KG1 (cell line): ENCODE data around the gene SDSL.

Source experiments
- DNase-seq: peaks from one replicate; lab custom pipeline; 2025; lab: John Stamatoyannopoulos, UW

SDSL gene, protein sequence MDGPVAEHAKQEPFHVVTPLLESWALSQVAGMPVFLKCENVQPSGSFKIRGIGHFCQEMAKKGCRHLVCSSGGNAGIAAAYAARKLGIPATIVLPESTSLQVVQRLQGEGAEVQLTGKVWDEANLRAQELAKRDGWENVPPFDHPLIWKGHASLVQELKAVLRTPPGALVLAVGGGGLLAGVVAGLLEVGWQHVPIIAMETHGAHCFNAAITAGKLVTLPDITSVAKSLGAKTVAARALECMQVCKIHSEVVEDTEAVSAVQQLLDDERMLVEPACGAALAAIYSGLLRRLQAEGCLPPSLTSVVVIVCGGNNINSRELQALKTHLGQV

DNA sequence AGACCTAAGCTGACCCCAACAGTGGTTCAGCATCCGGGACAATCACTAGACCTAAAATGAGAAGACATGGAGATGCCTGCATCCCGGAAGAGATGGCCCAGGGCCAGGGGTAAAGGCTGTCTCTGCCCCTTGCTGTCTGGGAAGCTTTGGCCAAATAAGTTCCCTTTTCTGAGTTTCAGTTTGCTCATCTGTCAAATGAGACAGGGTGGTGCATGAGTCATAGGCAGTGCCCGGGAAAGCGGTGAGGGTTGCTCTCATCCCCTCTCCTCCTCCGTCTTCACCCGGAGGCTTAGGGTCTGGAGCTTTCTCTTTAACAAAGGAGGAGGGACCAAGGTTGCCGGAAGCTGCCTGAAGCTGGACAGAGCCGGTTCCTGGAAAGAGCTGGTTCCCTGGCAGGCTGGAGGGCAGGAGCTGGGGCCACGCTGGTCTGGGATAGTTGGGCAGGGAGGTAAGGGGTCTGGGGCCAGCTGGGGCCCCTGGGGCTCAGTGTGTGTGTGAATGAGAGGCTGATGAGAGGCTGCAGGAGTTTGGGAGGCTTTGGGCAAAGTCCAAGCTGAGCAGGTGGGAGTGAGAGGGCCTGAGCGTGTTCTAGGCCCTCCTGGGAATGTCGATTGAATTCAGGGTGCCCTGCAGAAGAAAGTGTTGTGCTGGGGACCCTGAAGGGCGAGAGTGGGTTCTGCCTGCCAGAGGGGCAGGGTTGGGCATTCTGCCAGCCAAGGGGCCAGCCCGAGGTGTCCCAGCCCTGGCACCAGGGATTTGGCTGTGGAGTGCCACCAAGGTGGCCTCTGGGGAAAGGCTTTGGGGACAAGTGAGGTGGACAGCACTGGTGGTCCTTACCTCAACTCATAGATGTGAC, at the start of gene SDSL:
SDSL (plus strand) TSS at position 351 of the 856 bp plus-strand sequence. CDS start 5,603 bp downstream, outside the sequence.
- DNase-seq, result peak; percentile 62

DNA sequence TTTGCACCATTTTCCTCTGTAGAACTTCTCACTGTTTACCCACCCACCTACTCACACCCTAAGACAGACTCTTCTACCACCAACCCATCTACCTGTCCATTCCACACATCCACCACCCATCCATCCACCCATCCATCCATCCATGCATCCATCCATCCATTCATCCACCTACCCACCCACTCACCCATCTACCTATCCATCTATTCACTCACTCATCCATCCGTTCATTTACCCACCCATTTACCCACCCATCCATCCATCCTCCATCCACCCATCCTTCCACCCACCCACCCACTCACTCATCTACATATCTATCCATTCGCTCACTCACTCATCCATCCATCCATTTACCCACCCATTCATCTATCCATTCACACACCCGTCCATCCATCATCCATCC, 48.7 kb upstream of the SDSL start:
- no peak for DNase-seq

DNA sequence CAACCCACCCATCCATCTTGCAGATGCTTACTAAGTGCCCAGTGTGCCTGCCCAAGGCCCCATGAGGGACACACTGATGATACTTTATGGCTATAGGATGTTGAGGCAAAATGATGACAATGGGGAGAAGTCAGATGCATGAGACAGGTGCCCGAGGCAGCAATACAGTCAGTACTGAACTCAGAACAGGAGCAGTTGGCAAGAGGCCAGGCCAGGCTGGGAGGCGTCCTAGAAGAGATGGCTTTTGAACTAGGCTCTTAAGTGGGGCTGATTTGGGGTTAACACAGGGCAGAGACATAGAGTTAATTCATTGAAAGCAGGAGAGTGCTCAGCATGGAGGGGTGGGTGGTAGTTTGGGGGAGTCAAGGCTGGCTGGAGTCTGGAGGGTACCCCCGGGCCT, 48.2 kb upstream of the SDSL start:
- DNase-seq, result no peak

DNA sequence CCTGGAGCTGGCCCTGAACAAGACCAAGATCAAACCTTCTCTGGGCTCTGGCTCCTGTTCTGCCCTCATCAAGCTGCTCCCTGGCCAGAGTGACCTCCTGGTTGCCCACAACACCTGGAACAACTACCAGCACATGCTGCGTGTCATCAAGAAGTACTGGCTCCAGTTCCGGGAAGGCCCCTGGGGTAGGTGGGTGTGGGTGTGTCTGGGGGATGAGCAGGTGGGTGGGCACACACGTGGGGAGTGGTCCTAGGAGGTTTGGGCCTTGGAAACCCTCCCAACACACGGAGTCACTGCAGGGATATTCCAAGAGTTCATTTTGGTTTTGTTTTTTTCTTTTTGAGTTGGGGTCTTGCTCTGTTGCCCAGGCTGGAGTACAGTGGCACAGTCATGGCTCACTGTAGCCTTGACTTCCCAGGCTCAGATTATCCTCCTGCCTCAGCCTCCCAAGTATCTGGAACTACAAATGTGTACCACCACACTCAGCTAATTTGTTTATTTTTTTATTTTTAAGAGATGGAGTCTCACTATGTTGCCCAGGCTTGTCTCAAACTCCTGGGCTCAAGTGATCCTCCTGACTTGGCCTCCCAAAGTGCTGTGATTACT, 47.3 kb upstream of the SDSL start:
- no peak for DNase-seq

DNA sequence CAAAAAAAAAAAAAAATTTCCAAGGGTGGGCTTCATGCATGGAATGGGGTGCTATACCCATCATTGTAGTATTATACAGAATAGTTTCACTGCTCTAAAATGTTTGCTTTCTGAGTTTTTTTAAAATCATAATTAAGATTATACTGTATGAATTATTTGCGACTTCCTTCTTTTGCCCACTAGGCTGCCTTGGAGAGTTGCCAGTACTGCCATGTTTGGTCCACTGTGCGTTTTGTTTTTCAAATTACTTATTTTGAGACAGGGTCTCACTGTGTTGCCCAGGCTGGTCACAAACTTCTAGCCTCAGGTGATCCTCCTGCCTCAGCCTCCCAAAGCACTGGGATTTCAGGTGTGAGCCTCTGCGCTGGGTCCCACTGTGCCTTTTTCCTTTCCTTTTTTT, 43.9 kb upstream of the SDSL start:
- no peak for DNase-seq

DNA sequence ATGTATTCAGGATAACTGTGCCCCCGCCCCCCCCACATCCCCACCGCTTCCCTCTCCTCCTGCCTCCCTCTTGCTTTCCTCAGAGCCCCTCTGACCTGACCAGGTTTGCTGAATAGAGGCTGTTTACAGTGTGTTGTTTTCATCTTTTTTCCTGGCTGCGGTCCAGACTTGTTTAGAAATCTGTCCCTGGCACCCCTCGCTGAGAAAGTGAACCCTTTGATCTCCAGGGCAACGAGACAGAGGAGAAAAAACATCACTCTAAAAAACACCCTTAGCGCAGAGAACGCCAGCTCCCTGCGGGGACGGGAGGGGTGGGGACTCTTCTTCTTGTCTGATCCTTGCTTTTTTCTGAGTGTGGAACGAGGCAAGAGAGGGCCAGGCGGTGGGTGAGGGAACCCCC, 41.0 kb upstream of the SDSL start:
- DNase-seq, result no peak

DNA sequence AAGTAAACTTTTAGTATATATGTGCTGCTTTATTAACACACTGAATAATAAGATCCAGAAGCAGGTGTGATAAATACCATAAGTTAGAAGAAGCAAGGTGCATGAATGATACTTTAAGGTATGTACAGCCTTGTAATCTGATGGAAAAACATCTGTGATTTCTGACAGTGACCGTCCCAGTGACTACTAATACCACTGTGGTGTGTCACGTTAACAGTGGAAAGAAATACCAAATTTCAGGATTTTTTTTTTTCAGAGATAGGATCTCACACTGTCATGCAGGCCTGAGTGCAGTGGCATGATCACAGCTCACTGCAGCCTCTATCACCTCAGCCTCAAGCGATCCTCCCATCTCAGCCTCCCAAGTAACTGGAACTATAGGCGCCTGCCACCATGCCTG, 40.0 kb upstream of the SDSL start:
- no peak for DNase-seq

DNA sequence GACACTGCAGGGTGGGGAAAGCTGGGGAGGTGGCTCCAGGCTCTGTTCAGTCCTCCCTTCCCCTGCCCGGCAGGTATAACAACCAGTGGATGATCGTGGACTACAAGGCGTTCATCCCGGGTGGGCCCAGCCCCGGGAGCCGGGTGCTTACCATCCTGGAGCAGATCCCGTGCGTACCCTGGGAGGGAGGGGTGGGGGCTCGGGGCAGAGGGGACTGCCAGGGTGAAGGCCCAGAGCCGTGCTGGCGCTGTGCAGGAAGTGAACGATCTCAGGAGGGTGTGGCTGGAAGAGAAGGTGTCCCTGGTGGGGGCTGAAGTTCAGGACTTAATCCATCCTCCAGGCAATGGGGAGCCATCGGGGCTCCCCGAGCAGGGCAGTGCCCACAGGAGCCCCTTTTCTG, 37.4 kb upstream of the SDSL start:
- no peak for DNase-seq

DNA sequence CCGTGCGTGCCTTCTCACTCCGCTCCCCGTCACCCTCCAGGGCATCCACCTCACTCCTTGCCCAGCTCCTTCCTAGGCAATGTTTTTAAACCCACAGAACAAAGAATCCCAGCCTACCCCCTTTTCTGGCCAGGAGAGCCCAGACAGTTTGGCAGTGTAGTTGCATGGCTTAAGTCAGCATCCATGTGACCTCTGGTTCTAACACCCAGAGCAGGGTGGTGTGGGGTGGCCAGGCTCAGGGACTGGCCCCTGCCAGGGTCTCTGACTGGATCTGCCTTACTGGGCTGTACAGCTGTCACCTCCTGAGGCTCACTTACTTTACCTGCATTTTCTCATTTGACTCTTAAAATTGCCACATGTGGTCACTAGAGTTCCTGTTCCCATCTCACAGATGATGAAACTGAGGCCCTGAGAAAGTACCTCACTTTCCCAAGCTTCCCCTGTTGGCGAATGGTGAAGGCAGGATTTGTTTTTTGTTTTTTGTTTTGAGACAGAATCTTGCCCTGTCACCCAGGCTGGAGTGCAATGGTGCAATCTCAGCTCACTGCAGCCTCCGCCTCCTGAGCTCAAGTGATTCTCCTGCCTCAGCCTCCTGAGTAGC, 36.8 kb upstream of the SDSL start:
- no peak for DNase-seq

DNA sequence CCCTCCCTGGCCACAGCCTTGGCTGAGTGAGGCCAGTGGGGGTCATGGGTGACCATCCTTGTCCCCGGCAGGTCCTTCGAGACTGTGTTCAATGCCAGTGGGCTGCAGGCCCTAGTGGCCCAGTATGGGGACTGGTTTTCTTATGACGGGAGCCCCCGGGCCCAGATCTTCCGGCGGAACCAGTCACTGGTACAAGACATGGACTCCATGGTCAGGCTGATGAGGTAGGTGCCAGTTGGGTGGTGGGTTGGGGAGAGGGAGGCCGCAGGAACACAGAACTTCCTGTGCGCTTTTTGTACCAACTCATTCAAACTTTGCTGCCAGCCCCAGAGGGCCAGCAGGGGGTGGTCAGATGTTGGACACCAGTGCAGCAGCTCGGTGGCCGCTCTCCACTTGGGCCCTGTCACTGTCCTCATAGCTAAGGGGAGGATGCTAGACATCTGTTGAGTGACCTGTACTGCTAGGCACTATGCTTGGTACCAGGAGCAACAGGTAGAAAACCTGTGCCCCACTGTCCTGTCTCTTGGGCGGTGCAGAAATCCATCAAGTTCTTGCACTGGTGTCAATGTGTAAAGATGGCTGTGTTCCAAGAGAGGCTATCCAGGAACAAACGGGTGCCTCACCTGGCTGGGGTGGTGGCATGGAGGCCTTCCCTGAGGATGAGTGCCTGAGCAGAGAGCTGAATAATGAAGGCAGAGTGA, 35.2 kb upstream of the SDSL start:
- no peak for DNase-seq

DNA sequence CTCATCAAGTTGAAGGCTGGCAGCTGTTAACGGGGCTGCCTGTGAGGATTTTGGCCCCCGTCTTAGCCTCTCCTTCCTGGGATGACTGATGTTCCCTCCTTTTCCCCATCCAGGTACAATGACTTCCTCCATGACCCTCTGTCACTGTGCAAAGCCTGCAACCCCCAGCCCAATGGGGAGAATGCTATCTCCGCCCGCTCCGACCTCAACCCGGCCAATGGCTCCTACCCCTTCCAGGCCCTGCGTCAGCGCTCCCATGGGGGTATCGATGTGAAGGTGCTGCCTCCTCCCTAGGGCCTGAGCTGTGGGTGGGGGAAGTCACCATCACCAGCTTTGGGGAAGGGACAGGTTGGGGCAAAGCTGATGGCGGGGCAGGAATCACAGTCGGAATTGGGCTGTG, 34.5 kb upstream of the SDSL start:
- no peak for DNase-seq

DNA sequence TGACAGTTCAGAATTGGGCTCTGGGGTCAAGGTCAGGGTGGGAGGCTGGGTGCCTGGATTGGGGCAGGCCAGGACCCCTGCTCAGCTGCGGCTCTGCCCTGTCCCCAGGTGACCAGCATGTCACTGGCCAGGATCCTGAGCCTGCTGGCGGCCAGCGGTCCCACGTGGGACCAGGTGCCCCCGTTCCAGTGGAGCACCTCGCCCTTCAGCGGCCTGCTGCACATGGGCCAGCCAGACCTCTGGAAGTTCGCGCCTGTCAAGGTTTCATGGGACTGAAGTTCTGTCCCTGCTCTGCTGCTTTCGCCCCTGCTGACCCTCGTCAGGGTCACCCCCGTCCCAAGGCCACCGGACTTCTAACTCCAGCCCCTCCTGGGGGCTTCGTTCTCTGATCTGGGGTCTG, 33.8 kb upstream of the SDSL start:
- no peak for DNase-seq

DNA sequence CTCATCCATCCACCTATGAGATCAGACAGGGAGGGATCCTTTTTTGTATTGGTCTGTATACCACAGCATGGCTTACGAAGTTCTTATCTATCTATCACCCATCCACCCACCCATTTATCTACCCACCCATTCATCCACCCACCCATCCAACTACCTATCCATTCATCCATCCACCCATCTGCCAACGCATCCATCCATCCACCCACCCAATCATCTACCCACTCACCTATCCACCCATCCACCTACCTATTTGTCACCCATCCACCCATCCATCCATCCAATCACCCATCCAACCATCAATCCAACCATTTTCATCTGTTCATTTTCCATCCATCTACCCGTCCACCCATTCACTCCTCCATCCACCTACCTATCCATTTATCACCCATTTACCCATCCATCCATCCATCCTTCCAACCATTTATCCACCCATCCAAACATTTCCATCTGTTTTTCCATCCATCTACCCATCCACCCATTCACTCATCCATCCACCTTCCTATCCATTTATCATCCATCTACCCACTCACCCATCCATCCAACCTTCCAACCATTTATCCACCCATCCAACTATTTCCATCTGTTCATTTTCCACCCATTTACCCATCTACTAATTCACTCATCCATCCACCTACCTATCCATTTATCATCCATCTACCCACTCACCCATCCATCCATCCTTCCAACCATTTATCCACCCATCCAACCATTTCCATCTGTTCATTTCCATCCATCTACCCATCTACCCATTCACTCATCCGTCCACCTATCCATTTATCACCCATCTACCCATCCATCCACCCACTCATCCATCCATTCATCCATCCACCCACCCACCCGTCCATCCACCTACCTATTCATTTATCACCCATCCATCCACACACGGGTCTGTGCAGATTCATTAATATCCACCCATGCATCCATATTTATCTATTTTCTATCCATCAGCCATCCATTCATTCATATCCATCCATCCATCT, 31.8 kb upstream of the SDSL start:
- no peak for DNase-seq

DNA sequence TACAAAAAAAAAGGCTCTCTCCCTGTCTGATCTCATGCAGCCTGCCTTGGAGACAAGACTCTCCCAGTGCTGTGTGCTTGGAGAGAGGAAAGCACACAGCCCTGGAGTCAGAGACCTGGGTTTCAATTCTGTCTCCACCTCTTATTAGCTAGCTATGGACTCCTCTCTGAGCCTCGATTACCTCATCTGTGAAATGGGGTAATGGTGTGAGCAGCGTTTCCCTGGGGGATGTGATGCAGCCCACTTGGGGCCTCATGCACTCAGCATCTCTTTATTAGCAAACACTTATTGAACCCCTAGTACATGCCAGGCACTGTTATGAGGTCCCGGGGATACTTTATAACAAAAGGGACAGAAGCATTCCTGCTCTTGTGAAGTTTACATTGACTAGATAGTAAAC, 31.0 kb upstream of the SDSL start:
- DNase-seq, result no peak

DNA sequence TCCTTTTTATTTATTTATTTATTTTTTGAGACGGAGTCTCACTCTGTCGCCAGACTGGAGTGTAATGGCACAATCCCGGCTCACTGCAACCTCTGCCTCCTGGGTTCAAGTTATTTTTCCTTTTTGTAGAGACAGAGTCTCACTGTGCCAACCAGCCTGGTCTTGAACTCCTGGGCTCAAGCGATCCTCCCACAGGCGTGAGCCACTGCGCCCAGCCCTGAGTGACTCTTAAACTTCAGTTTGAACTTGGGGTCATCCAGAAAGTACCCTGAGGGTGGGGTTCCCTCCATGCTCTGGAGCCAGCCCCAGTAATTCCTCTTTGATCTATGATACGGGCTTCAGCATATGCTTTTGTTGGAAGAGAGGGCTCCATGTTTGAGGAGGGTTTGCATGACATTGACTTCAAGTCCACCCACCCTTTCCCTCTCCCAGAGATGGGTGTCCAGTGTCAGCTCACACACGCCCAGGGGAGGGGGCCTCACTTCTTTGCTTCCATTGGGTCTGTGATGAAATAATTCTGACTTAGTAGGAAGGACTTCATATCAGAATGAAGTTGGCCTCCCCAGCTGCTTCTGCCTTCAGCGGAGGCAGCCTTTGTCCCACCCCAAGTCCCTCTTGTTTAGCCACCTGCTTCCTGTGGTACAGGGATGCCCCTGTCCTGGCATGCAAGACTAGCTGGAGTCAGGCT, 30.4 kb upstream of the SDSL start:
- DNase-seq, result no peak

DNA sequence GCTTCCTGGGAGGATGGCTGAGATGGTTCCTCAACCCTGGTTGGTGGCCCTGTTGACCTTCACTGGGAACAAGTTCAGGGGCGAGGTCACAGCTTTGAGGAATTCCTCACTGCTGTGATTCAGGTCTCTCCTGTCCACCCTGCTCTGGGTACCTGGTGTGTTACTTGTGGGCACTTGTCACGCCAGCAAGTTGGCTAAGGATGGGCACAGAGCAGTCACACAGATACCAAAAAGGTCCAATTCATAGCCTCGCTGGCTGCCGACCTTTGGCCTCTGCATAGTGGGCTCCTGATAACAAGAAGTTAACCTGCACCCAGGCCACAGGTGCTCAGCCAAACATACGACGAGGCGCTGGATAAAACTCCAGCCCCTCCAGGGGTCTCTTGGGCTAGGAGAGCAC, 29.7 kb upstream of the SDSL start:
- no peak for DNase-seq

DNA sequence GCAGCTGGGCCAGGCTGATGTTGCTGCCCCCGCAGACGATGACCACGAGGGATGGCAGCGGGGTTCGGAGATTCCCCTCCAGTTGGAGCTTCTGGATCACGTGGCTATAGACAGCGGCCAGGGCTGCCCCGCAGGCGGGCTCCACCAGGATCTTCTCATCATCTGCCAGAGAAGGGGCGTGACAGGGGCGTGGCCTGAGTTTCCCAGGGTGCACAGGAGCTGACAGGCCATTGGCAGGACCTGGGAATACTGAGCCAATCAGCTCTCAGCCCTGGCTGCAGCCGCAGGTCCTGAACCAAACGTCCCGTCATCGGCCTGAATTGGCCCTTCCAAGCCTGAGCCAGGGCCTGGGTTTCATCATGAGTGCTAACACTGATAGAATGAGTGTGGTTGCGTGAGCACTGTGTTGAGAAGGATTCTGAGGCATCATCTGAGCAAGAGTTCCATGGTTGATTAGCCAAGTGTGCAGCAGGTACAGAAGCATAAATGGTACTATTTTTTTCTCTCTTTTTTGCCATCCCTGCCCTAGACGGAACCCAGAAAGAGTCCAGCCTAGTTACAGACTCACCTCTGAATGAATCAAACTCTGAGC, 29.1 kb upstream of the SDSL start:
- DNase-seq, result no peak

DNA sequence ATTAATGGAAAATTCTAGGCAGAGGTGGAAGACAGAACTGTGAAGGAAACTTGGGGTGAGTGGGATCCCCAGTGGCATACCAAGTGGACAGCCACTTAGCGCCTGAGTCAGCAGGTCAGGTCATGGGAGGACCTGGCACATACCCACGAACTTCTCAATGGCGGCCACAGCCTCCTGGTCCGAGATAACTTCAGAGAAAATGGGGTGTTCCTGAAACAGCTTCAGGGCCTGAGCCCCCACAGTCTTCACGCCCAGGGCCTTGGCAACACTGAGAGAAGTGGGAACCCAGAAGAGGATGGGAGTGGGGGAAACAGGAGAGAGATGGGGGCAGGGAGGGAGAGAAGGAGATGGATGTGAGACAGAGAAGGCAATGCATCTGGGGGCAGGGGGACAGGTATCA, 28.4 kb upstream of the SDSL start:
- no peak for DNase-seq

DNA sequence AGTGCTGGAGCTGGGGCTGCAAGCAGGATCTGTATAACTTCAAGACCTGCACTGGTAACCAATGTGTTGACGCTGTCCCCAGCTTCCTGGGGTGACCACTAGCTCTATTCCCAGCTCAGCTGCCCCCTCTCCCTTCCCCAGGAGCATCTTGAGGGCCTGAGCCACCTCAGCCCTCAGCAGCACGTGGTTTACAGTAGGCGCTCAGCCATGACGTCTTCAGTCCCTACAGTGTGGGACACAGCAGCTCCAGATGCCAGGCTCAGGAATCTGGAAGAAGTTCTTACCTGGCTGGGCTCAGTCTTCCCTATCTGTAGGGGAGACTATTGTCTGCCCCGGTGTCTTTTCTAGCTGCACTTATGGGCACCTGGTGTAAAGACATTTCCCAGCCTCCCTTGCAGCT, 27.1 kb upstream of the SDSL start:
- no peak for DNase-seq

DNA sequence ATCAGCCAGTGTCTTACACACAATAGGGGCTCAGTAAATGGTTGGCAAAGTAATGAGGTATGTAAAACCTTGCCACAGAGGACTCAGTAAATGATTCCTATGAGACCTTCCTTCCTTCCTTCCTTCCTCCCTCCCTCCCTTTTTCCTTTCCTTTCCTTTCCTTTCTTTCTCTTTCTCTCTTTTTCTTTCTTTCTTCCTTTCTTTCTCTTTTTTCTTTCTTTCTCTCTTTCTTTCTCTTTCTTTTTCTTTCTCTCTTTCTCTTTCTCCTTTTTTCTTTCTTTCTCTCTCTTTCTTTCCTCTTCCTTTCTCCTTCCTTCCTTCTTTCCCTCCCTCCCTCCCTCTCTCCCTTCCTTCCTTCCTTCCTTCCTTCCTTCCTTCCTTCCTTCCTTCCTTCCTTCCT, 26.0 kb upstream of the SDSL start:
- DNase-seq, result no peak
